Stimulated activated CD8-positive, alpha-beta memory T cell treated with anti-CD3 and anti-CD28 coated beads, Interleukin-15, amount 100 ng/mL, for 24 hours (primary cell): ENCODE measurements around the gene PCYT1B.

Source experiments
- DNase-seq: peaks from one replicate; pipeline ENCODE4 v3.0.0-alpha.2; 2020; ENCODE audit warnings: low read depth

Gene PCYT1B

DNA sequence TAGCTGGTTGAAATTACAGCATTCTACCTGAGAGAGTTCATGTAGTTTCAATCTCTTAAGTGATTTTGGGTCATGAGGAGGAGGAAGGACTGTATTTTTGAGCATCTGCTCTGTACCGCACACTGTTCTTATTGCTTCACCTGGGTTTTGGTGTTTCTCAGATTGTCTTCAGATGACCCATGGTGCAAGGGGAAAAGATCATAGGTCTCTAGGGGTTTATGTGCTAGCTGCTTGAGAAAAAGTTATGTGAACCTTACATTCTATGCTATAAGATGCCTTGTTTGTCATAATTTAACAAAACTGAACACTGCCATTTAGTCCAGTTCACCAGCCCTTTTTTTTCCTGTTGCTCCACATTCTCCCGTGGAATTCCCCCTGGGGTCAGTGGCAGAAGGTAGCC, 121.7 kb downstream of the PCYT1B start:
- no peak for DNase-seq

DNA sequence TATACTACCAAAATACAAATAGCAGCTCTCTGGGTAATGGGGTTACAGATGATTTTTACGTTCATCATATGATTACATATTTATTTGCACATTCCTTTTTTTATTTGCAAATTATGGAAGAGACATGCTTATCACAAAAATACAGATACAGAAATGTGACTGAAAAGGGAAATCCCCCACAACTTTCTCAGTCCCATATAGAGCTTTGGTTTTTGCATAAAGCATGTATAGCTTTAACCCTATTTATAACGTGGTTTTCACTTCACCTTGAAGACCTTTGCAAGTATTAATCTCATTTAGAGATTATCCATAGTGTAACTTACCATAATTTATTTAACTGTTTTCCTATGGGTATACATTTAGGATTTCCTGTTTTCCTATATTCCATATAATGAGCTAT, 126.7 kb downstream of the PCYT1B start:
- DNase-seq, result no peak

DNA sequence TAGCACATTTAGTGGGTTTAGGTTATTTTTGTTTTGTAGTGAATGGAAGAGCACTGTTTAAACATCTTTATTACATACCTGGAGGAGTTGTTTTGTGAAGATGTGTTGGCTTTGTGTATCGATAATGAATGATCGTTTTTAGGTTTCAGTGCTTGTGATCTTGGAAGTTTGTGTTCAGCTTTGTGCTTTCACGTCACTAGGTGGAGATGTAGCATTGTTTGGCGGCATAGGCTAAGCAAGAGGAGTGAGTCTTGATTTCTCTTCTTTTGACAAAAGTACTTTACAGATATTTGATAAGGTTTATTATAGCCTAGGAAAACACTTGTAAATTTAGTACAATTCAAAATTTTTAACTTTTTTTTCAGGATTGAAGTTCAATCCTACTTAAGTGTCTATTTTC, 131.7 kb downstream of the PCYT1B start:
- DNase-seq, result no peak

DNA sequence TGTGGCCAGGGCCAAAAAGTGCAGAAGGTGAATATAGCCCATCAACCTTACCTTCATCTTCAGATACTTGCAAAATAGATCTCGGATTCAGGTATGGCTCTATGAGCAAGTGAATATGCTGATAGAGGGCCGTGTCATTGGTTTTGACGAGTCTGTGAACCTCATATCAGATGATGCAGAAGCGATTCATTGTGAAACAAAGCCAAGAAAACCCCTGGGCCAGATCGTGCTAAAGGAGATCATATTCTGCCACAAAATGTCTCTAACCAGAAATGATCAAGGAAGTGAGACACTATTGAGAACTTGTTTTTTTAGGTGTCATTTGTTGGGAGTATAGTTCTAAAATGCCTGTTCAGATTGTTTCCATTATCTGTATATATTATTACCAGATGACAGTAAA, 133.7 kb downstream of the PCYT1B start:
- DNase-seq, result no peak

DNA sequence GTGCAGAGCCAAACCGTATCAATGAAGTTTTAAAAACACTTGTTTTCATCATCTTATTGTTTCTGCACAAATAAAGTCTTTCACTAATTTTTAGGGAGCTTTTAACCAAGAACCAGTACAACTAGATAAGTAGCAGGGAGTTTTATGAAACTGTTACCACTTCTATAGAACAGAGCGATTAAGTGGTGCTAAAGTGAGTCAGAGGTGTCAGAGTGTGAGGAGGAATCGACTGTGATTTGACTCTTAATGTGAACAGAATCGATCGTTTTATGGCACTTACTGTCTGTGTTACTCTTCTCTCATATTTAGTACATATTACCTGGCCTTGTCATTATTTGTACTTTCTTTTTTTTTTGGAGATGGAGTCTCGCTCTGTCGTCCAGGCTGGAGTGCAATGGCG, 138.8 kb downstream of the PCYT1B start:
- no peak for DNase-seq
